PC-3 (cell line): ENCODE results near the gene ARHGAP15.

Experiments used
- EZH2phosphoT487 ChIP-seq: fragments of 300-600 bp; sonication (generic); IDR thresholded peaks from 2 replicates; pipeline ENCODE4 v1.6.1; 2018; ENCODE audit warnings: mild to moderate bottlenecking, antibody characterized with exemption, low read length, borderline replicate concordance
- TF ChIP-seq, protein P1 (sequence below): fragments of 300-600 bp; sonication (generic); conservative IDR thresholded peaks from 2 replicates; pipeline ENCODE4 v1.5.1; 2017; ENCODE audit warnings: antibody characterized with exemption, low read depth, mild to moderate bottlenecking, low read length

DNA sequence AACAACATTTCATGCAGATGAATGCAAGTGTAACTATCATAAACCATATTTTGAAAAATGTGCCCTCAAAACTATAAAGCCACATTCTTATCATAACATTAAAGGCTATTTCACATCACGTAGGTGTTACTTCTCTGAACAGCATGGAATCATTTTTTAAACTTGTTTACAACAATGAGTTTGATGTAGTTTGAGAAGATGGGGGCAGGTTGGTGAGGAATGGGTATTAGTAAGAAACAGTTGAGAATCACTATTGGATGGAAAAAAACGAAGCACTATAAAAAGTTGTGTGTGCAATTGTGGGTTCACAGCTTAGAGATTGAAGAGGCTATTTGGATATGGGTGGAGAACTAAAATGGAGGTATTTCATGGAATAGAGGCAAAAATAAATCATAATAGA lies 569.1 kb downstream of the ARHGAP15 start:
- TF ChIP-seq, protein P1, sequence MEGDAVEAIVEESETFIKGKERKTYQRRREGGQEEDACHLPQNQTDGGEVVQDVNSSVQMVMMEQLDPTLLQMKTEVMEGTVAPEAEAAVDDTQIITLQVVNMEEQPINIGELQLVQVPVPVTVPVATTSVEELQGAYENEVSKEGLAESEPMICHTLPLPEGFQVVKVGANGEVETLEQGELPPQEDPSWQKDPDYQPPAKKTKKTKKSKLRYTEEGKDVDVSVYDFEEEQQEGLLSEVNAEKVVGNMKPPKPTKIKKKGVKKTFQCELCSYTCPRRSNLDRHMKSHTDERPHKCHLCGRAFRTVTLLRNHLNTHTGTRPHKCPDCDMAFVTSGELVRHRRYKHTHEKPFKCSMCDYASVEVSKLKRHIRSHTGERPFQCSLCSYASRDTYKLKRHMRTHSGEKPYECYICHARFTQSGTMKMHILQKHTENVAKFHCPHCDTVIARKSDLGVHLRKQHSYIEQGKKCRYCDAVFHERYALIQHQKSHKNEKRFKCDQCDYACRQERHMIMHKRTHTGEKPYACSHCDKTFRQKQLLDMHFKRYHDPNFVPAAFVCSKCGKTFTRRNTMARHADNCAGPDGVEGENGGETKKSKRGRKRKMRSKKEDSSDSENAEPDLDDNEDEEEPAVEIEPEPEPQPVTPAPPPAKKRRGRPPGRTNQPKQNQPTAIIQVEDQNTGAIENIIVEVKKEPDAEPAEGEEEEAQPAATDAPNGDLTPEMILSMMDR: no peak
- no peak for TF ChIP-seq EZH2phosphoT487
